Measurements from ENCODE around the gene MZT2B. TPM values are rescaled to one million over a fixed set of nuclear protein-coding genes. Genes with fewer than 3 reads are reported as not detected.
"Not testable (repeated sequence)": the region's sequence is repeated elsewhere in the genome, so short reads cannot be mapped to it uniquely, and the experiment has no call there.

Gene MZT2B
- total RNA-seq, 1 donor from 2014 or later: 262 TPM

DNA sequence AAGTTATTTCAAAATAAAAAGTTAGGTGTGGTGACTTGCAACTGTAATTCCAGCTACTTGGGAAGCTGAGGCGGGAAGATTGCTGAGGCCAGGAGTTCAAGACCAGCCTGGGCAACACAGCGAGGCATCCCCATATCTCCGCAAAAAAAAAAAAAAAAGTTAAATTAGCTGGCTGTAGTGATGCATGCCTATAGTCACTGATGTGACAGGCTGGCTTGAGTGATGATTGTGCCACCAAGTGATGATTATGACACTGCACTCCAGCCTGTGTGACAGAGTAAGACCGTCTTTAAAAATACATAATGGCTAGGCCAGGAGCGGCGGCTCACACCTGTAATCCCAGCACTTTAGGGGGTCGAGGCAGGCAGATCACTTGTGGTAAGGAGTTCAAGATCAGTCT lies 12.2 kb upstream of the MZT2B start:
- H3K27me3 ChIP-seq (ENCODE audit: control insufficient read depth, insufficient read depth, low read length): no peaks in the 10 kb centered on the region
- TF ChIP-seq, protein P1, sequence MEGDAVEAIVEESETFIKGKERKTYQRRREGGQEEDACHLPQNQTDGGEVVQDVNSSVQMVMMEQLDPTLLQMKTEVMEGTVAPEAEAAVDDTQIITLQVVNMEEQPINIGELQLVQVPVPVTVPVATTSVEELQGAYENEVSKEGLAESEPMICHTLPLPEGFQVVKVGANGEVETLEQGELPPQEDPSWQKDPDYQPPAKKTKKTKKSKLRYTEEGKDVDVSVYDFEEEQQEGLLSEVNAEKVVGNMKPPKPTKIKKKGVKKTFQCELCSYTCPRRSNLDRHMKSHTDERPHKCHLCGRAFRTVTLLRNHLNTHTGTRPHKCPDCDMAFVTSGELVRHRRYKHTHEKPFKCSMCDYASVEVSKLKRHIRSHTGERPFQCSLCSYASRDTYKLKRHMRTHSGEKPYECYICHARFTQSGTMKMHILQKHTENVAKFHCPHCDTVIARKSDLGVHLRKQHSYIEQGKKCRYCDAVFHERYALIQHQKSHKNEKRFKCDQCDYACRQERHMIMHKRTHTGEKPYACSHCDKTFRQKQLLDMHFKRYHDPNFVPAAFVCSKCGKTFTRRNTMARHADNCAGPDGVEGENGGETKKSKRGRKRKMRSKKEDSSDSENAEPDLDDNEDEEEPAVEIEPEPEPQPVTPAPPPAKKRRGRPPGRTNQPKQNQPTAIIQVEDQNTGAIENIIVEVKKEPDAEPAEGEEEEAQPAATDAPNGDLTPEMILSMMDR (IDR thresholded peaks at IDR 0.05; ENCODE audit: insufficient read depth, low read length, poor library complexity, severe bottlenecking): no peak
- DNase-seq (ENCODE audit: low read depth): no peak
- no peak overlapping the region for H3K4me3 ChIP-seq (ENCODE audit: low read depth, low read length)
- H3K36me3 ChIP-seq (ENCODE audit: control insufficient read depth, insufficient read depth, low read length): no peaks in the 10 kb centered on the region

DNA sequence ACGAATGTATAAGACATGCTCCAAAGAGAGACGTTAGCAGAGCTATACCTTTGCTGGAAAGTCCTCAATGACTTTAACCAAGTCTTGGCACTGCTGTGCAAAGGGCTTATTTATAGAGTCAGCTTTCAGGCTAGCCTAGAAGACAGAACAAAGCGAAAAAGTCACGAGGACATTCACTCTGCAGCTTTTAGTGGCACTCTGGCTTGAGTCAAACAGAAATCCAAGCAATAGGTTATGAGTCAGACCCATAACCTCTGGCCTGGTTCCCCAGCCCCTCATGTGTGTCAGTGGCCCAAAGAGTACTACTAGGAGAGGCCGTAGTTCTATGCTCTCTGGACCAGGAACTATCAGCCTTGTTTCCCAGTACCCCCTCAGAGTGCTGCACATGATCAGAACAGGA lies 7.2 kb upstream of the MZT2B start:
- H3K4me3 ChIP-seq (ENCODE audit: low read depth, low read length): not testable (repeated sequence)

DNA sequence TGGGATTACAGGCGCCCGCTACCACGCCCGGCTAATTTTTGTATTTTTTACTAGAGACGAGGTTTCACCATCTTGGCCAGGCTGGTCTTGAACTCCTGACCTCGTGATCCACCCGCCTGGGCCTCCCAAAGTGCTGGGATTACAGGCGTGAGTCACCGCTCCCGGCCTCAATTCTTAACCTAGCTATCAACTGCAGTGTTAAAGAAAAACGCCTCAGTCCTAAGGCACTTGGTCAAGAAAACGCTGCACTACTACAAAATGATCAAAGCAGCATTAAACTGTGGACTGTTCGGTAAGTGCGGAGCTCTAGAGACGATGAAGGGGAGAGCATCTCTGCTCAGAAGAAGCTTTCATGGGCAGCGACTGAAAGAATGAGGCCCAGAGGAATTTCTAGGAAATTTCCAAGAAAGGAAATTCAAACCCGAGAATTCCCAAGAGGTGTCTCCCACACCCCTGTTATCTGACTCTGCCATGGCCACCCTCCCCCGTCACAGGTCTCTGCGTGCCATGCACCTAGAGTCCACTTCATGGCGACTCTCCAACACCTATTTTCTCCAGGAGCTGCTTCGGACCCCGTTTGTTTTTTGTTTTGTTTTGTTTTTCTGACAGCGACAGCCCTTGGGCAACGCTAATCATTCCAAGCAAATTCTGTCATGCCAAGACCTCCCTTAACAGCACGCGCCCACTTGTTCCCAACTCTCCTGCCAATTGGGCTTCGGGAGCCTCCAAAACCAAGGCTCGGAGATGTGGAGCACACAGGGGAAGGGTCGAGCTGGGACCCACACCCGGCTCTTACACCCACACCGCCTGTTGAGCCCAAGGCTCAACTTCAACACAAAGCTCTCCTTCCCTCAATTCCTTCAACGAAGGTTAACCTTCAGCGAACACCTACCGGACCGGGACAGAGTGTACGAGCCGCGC lies 1.4 kb upstream of the MZT2B start:
- H3K4me3 ChIP-seq (ENCODE audit: low read depth, low read length): peak overlapping the region; percentile 79
- not testable (repeated sequence) for DNase-seq (ENCODE audit: low read depth); H3K36me3 ChIP-seq (ENCODE audit: control insufficient read depth, insufficient read depth, low read length); H3K27me3 ChIP-seq (ENCODE audit: control insufficient read depth, insufficient read depth, low read length)

More for the DNA sequence above, 7.2 kb upstream of the MZT2B start:
- H3K36me3 ChIP-seq (ENCODE audit: control insufficient read depth, insufficient read depth, low read length); DNase-seq (ENCODE audit: low read depth); H3K27me3 ChIP-seq (ENCODE audit: control insufficient read depth, insufficient read depth, low read length): not testable (repeated sequence)

DNA sequence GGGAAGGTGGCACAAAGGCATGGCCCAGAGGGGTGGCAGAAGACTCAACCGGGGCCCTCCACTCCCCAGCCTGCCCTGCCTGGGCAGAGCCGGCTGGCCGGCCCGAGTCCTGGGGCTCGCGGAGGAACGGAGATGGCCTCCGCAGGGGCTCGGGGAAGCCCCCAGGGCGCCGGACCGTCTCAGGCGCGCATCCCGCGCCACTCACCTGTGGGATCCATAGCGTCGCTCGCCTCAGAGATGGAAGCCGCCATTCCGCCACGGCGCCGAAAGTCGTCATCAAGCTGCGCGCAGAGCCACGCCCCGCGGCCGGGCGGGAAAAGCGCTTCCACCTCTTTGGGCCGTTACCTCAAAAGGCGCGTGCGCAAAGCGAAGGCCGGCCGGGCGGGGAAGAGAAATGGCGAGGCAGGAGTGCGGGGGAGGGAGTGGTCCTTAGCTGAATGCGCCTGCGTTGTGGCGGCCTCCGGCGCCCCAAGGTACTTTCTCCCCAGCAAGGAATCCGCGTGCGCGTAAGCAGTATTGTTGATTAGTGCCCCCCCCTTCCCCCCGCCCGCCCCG lies 660 bp upstream of the MZT2B start, which contains the start of gene SMPD4:
Gene SMPD4 (minus strand): TSS at position 278 of the 555 bp plus-strand sequence. CDS start 5,010 bp downstream, outside the sequence.
- peak; percentile 72 for DNase-seq (ENCODE audit: low read depth)
- TF ChIP-seq, protein P1 (IDR thresholded peaks at IDR 0.05; ENCODE audit: insufficient read depth, low read length, poor library complexity, severe bottlenecking): no peak
- Histone ChIP-seq H3K36me3 (ENCODE audit: control insufficient read depth, insufficient read depth, low read length) (peaks cover 1% of the 10 kb centered on the region), H3K27me3 (ENCODE audit: control insufficient read depth, insufficient read depth, low read length) (no peaks in the 10 kb centered on the region), H3K4me3 (ENCODE audit: low read depth, low read length) (peak within 1 kb of the TSS; percentile 79)

DNA sequence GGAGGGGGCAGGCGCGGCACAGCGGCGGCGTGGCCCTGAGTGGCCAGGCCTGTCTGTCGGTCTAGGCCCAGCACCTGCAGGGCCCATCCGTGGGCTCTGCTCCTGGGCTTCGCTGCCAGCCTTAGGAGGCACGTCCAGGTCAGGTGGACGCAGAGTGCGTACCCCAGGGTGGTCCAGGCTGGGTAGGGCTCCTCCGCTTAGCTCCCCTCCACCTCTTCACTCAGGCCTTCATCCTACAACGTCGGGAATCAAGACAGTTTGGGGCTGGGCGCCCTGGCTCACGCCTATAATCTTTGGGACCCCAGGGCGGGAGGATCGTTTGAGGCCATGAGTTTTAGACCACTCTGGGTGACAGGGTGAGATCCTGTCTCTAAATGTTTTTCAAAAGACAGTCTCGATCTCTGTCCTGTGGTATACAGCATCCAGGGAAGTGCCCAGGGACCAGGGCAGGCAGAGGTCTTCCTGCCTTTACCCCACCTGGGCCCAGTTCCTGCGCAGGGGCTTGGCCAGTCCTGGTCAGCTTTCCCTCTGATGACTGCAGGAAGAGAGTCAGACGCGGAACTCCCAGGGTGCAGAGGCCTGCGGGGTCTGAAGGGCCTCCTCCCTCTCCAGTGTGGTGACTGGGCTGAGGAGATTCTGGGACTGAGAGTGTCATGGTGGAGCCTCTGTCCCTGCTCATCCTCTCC lies 907 bp downstream of the MZT2B start:
- peak overlapping the region; percentile 59 for H3K4me3 ChIP-seq (ENCODE audit: low read depth, low read length)
- H3K27me3 ChIP-seq (ENCODE audit: control insufficient read depth, insufficient read depth, low read length); H3K36me3 ChIP-seq (ENCODE audit: control insufficient read depth, insufficient read depth, low read length); DNase-seq (ENCODE audit: low read depth): not testable (repeated sequence)

DNA sequence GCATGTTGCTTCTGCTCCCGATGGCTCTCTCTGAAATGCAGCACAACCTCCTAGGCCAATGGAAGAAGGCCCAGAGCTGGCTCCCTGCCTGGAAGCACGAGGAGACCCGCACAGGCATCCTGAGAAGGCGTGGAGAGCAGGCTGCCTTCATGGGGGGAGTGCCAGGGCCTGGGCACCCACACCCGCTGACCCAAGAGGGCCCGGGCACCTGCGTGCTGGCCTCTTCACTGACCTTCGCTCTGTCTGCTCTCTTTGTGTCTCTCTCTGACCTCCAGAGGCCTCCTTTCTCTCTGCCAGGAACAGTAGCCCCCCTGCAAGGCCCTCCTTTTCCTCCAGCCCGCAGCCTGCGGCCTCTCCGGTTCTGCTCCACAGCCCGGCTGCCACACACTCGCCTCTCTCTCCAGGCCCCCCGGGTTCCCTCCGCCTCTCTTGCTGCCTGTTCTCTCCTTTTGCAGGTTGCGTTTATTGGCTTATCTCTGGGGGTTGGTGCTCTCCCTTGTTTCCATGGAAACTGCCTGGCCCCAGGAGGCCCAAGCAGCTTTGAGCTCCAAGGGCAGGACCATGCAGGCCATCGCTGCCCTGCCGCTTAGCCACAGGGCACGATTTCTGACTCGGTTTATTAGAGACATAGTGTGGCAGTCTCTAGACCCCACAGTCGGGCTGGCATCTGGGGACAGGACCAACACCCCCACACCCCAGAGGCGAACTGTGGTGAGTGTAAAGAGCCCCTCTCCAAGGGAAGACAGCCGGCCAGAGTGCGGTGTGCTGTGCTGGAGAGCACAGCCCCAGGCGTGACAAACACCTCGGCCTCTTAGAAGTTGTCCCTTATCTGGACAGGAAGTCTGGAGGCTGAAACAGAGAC lies 1.7 kb downstream of the MZT2B start:
- TF ChIP-seq, protein P1 (IDR thresholded peaks at IDR 0.05; ENCODE audit: insufficient read depth, low read length, poor library complexity, severe bottlenecking): no peak
- Histone ChIP-seq H3K36me3 (ENCODE audit: control insufficient read depth, insufficient read depth, low read length) (peaks cover 1% of the 10 kb centered on the region), H3K27me3 (ENCODE audit: control insufficient read depth, insufficient read depth, low read length) (no peaks in the 10 kb centered on the region), H3K4me3 (ENCODE audit: low read depth, low read length) (peak overlapping the region; percentile 59)
- no peak for DNase-seq (ENCODE audit: low read depth)

Measured in kidney epithelial cell (primary cell).